ENCODE measurements around the gene A4GNT.
A peak's percentile ranks its signal among the peaks of the same experiment; 100 is the strongest.

A4GNT gene

DNA sequence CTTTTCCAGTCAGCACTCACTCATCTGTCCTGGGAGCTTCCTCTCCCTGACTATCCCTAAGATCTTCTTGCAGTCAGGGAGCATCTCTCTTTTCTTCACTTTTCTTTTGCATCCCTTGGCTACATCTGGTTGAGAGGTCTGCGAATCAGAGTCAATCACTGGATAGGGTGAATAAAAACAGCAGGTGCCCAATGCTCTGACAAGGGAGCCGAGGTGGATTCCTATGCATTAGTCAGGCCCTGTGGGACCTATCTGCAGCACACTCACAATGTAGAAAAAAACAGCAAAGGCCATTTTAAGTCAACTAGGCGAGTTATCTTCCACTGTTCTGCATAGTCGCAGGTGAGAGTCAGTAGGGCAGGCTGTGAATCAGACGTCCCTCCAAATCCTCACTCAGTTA, 52.3 kb downstream of the A4GNT start:
- TF ChIP-seq CTCF (conservative IDR thresholded peaks at IDR 0.05; ENCODE audit: control insufficient read depth, insufficient read depth, low read depth, low read length) = no peak
- H3K4me3 ChIP-seq (ENCODE audit: control insufficient read depth, low read depth, low read length) = no peak overlapping the region
- peak; percentile 35 for DNase-seq (ENCODE audit: low read depth)

- H3K4me3 ChIP-seq (ENCODE audit: control insufficient read depth, low read depth, low read length) = no peak overlapping the region
- DNase-seq (ENCODE audit: low read depth) = peak; percentile 98
- TF ChIP-seq CTCF (conservative IDR thresholded peaks at IDR 0.05; ENCODE audit: control insufficient read depth, insufficient read depth, low read depth, low read length) = no peak
These were observed 53.3 kb downstream of the A4GNT start for GRCh38 chr3:138078901-138079344.

- H3K4me3 ChIP-seq (ENCODE audit: control insufficient read depth, low read depth, low read length) = no peak overlapping the region
- TF ChIP-seq CTCF (conservative IDR thresholded peaks at IDR 0.05; ENCODE audit: control insufficient read depth, insufficient read depth, low read depth, low read length) = no peak
- peak; percentile 81 for DNase-seq (ENCODE audit: low read depth)
These were observed 54.1 kb downstream of the A4GNT start for GRCh38 chr3:138078096-138078495.
